HG03457 (cell line): Measurements from ENCODE around the gene CCDC85C.

Source experiments
- ATAC-seq: cut with Tn5 transposase; IDR thresholded peaks from one replicate; pipeline ENCODE4 v1.9.1; 2021; ENCODE audit warnings: moderate number of reproducible peaks; ENCODE audit not compliant: unreplicated experiment

Gene CCDC85C

GRCh38 chr14:99632410-99633035 lies 28.5 kb upstream of the CCDC85C start:
- ATAC-seq = no peak

DNA sequence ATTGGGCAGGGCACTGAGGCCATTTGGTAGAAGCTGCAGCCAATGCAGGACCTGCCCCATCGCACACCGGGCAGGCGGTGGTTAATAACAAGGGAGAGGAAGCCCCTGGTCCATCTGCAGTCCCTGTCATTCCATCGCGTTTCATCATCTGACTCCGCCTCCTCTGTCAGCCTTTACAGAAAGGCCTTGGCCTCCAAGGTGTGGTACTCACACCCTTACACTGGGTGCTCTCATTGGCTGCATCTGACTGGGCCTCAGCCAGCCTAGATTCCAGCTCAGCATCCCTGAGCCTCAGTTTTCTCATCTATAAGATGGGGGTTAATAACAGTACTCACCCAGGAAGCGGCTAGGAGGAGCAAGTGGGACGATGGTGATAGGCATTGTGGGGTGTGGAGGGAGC lies 26.2 kb upstream of the CCDC85C start:
- ATAC-seq = no peak

GRCh38 chr14:99628887-99629618 lies 25.0 kb upstream of the CCDC85C start:
- ATAC-seq = no peak

DNA sequence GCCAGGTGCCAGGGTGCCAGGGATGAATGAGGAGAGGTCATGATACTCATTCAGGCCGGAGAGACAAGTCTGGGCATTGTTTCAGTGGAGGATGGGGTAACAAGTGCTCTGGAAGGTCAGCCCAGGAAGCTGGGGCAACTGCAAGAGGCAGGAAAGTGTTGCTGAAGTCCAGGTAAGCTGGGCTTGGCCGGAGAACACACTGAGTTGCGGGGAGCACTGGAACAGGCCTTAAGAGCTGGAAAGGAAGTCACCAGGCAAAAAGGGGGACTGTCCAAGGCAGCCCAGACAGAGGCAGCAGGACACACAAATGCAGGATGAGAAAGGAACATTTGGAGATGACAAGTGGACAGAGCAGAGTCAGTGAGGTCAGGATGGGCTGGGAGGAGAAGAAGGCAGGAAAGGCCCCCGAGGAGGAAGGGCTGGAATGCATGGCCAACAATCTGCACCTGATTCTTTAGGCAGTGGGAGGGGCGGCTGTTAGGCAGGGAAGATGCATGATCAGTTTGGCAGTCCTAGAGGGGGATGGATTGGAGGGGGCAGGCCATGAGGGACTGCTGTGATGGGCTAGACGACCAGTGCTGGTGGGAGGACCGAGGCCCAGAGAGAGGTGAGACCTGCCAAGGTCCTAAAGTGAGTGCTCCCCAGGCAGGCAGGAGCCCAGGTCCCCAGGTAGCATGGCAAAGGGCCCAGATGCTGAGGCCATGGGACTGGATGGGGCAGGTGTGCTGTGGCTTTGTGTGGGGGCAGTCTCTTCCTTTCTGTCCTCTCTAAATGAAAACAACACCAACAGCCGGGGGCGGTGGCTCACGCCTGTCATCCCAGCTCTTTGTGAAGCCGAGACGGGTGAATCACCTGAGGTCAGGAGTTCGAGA lies 23.7 kb upstream of the CCDC85C start:
- no peak for ATAC-seq

- ATAC-seq = no peak
Observed at GRCh38 chr14:99627100-99627499, 23.1 kb upstream of the CCDC85C start.

DNA sequence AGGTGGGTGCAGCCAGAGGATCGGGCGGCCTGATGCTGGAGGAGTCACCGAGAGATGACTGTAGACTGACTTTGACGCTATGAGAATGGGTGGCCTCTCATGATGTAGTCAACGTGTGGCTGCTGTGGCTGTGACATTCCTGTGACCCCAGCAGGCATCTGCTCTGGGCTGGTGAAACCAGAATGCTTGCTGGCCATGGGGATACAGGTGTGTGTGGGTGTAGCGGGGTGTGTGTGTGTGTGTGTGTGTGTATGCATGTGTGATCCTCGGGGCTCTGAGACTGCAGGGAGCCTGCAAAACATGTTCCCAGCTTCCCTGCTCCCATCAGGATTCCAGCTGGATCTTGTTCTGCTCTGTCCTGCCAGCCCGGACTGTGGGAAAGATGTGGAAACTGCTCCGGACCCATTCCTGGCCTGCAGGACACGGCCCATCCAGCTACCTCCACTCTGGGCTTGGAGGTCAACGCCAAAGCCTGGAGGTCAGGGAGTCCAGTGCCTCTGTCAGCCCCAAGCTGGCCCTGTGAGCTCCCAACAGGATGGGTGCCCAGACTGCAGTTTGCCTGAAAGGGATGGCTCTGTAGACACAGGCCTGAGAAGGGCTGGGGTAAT lies 22.1 kb upstream of the CCDC85C start:
- no peak for ATAC-seq

DNA sequence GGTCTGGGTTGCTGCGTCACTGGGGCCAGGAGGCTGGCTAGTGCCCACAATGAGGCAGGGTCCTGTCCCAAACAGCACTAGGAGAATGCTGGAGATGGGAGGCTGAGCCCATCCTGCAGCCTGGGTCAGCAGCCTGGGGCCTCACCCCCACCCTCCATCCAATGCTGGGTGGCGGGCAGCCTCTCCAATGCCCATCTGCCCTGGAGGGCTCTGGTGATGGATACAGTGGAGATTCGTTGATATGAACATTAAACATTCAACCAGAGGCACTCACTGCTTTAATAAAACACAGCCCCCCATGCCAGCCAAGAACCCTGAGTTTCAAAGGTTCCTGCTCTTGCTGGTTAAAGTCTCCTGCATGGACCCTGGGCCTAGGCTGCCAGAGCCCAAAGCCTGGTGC lies 21.5 kb upstream of the CCDC85C start:
- no peak for ATAC-seq

- no peak for ATAC-seq
Observed at GRCh38 chr14:99624971-99625370, 21.0 kb upstream of the CCDC85C start.

DNA sequence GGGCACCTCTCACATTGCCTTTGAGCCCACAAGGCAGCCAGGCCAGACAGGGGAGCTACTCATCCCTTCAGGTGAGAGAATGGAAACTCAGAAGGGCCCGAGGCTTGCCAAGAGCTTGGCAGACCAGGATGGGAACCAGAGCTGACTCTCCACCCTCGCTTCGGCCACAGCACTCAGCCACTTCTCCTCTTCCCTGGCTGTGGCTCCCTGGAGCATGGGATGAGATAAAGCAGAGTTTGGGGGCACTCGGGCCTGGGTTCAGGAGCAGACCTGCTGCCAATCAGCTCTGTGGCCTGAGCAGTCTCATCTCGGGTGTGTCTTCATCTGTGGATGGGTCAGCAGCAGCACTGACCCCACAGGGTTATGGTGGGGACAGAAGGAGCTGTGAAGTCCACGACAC lies 20.0 kb upstream of the CCDC85C start:
- ATAC-seq = no peak

DNA sequence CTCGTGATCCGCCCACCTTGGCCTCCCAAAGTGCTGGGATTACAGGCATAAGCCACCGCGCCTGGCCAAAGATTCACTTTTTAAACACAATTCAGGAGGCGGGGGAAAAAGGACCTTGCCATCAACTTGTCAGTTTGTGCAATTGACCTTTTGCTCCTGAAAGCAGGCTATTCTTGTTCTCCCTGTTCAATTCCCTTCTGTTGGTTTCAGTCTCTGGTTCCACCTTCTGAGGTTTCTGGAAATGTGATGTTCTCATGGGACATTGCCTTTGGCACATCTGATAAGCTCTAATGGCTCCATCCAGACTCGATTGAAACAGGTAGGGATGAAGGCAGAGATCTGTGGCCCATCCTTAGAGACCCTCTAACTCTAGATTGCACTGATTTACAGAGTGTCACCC lies 17.9 kb upstream of the CCDC85C start:
- ATAC-seq = no peak

GRCh38 chr14:99619835-99620834 lies 16.1 kb upstream of the CCDC85C start:
- no peak for ATAC-seq

DNA sequence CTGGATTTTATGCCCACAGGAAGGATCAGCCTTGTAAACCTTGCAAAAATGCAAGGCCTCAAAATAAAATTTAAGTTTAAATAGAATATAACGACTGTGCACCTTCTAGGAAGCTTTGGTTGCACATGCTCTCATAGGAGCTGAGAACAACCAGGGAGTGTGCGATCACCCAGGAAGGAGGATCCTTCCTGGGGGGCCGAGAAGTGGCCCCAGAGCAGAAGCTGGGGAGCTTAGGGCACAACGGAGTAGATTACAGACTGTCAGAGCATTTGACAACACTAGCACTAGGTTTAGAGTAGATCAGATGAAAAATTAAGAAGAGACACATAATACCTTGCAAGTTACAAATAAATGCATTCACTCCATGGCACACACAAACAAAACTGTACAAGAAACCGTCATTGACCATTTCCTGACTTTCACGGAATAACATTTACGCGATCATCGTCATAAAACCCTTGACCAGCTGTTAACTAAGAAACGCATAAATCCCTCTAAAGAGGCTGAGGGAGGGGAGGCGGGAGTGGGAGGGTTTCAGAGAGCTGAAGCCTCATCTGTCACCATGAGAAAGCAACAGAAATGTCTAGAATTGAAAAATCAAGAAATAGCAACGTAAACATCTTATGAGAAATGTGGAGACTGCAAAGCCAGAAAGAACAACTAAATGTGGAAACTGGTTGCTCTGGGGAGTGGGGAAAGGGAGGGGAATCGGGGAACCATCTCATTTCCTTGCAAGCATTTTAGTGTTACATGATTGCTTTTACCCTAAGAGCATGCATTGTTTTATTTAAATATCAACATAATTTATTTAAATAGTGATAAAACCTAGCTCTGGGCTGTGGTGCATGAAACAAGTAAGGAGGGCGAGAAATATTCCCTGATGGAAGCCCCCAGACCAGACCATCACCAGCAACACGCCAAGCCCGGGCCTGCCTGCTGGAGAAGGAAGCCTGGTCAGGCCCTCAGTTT lies 13.1 kb upstream of the CCDC85C start:
- no peak for ATAC-seq

- no peak for ATAC-seq
Observed at GRCh38 chr14:99615497-99616157, 11.6 kb upstream of the CCDC85C start.

- no peak for ATAC-seq
Observed at GRCh38 chr14:99612738-99613330, 8.8 kb upstream of the CCDC85C start.

- ATAC-seq = no peak
Observed at GRCh38 chr14:99612071-99612737, 8.2 kb upstream of the CCDC85C start.

DNA sequence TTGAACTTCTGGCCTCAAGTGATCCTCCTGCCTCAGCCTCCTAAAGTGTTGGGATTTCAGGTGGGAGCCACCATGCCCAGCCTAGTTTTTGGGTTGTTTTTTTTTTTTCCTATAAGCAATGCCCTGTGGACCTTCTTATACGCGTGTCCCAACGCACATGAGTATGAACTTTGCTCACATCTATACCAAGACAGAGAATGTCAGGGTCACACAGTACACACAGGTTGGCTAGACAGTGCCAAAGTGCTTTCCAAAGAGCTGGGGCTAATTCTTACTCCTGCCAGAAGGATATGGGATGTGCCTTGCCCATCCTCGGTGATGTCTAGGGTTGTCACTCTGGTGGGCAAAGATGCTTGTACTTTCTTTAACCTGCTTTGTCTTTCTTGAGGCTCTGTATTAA lies 7.6 kb upstream of the CCDC85C start:
- no peak for ATAC-seq
